Measurements from ENCODE around the gene PROK2.

Gene PROK2

DNA sequence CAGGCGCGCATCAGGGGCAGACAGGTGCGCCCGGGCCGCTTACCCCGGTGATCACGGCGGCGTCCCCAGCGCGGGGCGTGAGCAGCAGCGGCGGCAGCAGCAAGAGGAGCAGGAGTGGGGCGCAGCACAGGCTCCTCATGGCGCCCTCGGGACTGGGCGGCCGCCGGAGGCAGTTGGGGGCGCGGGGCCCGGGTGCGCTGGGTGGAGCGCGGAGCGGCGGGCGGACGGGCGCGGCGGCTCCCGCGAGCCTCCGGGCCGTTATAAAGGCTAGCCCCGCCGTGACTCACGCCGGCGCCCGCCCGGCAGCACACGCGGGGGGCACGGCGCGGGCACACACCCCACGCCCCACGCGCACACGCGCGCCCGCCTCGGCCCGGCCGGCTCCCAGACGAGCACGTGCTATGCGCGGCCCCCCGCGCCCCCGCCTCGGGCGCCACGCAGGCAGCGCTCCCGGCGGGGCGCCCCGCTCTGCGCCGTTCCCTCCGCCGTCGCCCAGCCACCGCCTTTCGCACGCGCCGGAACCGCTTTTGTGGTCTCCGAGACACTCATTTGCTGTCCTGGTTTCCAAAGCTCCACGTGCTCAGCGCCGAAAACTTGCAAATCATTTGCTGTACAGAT, at the start of gene PROK2:
Gene PROK2, minus strand, starts transcription at position 235 of the 618 bp plus-strand sequence. Its CDS starts 96 bp downstream, at position 139.
- DNase-seq, result no peak

DNA sequence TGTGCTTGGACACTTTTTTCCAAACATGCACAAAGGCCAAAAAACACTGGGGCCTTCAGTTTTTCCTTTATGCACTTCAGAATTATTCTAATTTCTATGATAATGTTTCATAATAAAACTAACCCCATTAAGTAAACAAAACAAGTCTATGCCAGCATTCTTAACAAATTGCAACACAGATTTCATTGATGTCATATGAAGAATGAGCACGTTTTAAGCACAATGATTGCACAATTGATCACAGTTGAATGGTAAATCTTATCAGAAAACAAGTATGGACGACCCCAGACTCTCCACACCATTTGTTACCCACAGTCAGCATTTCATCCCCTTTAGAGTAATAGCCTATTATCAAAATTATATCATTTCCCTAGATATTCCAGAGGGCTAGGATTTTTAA, 46.7 kb upstream of the PROK2 start:
- no peak for DNase-seq

DNA sequence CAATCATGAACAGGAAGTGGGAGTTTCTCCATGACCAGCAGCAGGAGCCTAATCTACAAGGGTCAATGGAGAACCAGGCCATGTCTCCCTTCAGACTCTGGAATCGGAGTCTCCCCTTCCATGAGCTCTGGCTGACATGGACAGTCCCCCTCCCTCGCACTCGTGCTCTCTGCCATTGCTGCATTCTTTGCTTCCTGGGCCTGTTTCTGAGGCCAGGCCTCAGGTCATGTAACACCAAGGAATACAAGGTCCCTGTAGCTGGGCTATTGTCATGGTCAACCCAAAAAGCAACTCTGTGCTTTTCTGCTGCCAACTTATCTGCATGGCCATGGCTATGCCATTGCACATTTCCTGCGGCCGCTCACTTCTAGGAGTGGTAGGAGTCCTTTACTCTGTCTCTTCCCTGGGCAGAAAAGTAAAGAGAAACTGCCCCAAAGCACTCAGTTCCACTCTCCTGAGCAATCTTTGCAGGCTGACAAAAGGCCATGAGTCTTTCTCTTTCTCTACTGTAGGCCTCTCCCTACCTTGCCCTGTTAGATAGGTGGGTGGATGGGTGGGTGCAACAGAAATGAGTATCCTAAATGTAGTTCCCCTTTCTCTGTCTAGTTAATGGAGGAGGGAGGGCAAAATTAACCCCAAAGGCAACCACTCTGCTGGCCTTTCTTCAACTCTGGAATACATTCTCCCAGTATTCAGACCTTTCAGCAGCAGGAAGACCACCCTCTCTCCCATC, 40.8 kb upstream of the PROK2 start:
- no peak for DNase-seq

GRCh38 chr3:71821116-71821515, 36.2 kb upstream of the PROK2 start:
- DNase-seq, result no peak

DNA sequence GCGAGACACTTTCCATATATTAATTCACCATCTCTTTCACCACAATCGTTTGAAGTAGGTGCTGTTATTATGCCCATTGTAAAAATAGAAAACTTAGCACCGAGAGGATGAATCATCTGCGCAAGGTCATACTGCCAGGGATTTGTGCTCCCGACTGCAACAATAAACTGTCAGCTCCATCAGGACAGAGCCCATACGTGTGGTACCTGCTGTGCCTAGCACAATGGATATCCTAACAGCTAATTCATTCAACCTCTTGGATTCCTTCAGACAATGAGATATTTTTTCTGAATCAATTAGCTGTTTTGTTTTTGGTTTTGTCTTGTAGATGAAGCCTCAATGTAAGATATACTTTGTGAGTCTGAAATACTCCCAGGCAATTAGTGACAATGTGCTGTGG, 32.3 kb upstream of the PROK2 start:
- DNase-seq, result no peak

GRCh38 chr3:71816767-71817156, 31.8 kb upstream of the PROK2 start:
- DNase-seq, result no peak

DNA sequence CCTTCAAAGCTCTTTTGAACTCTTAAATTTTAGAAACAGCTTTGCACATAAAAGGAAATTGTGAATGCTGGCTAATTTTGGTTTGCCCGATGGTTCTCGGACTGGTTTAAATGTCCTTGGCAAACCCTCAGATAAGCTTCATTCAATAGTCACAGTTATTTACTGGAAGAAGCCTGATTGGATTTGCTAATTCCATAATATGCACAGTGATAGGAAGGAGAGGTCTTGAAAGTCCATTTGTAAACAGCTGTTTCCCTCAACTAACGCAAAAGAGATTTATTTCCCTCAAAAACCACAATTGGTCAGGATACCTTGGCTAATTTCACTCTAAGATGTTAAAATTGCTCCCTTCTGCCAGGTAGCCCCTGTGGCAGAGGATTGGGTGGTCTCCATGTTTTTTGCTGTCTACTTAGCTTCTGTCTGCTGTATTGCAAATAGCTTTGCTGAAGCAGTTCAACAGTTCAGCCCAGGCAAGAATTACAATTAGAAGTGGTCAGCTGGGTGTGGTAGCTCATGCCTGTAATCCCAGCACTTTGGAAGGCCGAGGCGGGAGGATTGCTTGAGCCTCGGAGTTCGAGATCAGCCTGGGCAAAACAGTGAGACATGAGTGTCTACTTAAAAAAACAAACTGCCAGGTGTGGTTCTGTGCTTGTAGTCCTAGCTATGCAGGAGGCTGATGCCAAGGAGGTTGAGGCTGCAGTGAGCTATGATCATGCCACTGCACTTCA, 30.6 kb upstream of the PROK2 start:
- no peak for DNase-seq

DNA sequence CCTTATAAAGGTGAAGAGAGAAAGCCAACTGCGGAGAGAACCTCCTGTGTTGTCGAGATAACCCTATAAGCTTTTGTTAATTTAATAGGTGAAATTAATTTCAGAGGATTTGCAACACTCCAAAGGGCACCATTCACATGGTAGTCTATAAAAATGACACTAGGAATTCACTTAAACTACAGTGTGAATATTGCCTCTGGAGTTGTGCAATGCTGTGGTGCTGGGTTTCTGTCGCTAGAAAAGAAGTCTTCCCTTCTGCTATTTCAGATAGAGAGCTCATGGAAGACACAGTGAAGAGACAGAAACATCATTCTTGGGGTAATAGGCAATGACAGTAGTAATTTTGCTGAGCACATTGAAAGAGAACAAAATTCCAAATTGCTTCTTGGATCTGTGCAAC, 28.8 kb upstream of the PROK2 start:
- no peak for DNase-seq

DNA sequence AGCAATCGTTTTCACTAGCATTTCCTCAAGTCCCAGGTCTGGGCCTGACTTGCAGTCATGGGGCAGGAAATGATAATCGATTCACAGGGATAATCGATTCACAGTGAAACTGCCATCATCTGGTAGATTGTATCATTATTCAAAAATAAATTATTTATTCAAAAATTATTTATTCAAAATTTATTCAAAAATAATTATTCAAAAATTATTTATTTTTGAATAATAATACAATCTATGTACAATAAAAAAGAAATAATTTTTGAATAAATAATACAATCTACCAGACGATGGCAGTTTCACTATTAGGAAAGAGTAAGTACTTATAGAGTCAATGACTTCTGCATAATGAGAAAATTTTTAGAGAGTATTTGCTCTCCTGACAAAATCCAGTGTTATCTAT, 28.1 kb upstream of the PROK2 start:
- no peak for DNase-seq

DNA sequence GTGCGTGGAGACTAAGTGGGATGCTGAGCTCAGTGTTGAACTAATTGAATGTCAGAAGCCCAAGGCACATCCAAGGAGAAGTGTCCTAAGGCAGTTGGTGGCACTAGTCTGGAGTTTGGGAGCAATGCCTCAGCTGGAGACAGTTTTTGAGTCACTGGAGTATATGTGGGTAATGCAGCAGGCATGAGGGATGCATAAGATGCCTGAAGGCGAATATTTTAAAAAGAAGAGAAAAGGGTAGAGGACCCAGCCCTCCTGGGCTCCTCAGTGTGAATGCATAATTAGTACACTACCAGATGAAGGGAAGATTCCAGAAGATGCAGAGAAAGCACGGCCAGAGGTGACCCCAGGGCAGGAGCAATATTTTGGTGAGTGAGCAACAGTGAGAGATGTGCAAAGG, 25.1 kb upstream of the PROK2 start:
- no peak for DNase-seq

GRCh38 chr3:71809321-71810026, 24.5 kb upstream of the PROK2 start:
- DNase-seq, result no peak

DNA sequence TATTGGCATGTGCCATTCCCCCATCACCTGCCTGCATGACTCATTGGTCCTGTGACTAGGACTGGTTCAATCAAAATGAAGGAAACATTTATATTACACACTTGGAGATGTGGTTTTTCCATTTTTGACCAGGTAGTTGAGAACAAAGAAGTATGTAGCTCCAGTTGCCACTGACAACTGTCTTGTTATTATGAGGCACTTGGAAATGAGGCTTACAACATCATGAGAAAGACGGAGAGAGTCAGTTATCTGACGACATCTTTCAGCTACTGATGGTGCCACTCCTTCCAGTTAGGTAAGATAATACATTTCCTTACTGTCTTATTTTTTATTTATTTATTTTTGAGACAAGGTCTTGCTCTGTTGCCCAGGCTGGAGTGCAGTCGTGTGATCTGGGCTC, 21.8 kb upstream of the PROK2 start:
- no peak for DNase-seq

DNA sequence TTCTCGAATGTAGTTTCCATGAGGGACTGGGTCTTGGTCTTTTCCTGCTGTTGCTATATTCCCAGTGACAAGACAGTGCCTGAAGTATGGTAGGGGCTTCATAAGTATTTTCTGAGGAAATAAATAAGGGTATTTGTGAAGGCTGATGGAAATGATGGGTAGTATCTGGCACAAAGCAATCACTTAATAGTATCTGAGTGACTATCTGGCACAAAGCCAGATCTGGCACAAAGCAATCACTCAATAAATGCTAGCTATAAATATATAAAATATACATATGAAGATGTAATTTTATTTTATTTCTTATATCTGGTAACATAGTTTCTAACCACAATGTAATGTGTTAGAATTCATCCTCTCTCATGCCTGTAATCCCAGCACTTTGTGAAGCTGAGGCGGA, 20.7 kb upstream of the PROK2 start:
- no peak for DNase-seq

DNA sequence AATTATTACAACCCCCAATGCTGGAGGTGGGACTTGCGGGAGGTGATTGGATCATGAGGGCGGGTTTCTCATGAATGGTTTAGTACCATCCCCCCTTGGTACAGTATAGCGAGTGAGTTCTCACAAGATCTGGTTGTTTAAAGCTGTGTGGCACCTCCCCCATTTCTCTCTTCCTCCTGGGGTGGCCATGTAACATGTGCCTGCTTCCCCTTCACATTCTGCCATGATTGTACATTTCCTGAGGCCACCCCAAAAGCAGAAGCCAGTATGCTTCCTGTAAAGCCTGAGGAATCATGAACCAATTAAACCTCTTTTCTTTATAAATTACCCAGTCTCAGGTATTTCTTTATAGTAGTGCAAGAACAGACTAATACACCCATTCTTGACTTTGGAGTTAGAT, 20.3 kb upstream of the PROK2 start:
- DNase-seq, result no peak

DNA sequence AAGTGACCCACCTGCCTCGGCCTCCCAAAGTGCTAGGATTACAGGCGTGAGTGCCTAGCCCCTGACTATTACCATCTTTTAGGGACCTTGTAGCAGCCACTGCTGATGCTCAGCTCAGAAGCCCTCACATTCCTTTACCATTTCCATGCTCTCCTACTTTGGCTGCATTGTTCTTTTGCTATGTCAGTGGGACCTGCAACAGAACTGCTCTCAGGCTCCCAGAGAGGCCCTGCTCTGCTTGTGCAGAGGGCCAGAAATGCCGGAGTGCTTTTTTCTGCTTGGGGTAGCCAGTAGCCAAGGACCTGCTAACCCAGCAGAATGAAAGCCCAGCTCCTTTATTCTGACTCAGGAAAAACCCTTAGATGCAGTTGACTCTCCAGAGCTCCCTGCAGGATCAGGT, 18.3 kb upstream of the PROK2 start:
- DNase-seq, result no peak

- DNase-seq, result no peak
Measured at GRCh38 chr3:71801986-71802385, 17.0 kb upstream of the PROK2 start.

- DNase-seq, result no peak
Measured at GRCh38 chr3:71800023-71800422, 15.1 kb upstream of the PROK2 start.

DNA sequence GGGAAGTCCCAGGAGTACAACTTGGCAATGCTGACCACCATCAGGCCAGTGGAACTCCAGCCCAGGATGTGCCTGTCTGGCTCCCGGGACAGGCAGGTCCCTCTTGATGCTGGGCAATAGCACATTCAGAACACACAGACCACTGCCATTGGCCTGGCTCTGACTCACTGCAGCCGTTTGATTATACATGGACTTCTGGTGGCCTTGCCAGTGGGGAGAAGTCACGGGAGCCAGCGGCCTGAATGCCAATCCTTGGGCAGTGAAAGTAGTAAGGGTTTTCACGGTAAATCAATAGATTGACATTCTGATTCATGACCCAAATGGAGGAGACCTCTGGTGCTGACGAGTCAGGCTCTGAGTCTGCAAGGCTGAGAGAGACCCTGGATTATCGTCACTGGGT, 12.5 kb upstream of the PROK2 start:
- no peak for DNase-seq

- DNase-seq, result no peak
Measured at GRCh38 chr3:71796290-71796689, 11.3 kb upstream of the PROK2 start.

DNA sequence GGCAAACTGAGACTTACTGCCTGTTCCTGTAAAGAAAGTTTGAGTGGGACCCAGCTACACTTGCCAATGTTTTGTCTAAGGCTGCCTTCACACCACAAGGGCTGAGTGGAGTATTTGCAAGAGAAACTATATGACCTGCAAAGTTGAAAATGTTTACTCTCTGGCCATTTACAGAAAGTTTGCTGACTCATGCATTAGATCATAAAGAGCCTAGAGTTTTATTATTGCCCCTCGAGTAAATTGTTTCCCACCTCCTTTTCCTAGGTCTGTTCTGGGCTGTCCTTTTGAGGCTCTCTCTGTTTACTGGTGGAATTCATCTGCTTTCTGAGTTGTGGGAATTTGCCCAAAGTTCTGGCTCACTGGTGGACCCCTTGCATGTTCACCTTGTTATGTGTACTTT, 6.7 kb upstream of the PROK2 start:
- no peak for DNase-seq

- DNase-seq, result no peak
Measured at GRCh38 chr3:71789922-71790321, 5.0 kb upstream of the PROK2 start.

DNA sequence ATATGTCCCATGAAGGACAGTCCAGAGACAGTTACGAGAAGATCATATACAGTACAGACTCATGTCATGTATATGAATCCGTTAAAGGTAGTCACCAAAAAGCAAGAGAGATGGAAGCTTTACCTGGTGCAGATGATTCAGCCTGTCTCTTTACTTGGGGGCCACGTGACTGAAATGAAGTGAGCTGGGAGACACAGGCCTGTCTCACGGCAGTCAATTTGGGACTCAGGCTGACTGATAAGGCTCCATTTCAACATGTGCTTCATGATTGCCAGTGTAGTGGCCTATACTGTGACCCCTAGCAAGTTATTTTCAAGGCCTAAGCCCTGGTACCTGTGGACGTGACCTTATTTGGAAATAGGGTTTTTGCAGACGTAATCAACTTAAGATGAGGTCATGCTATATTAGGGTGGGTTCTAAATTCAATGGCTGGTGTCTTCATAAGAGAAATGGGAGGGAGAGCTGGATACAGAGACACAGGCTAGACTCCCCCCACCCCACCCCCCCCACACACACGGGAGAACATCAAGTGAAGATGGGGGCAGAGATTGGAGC, 3.0 kb upstream of the PROK2 start:
- DNase-seq, result no peak

DNA sequence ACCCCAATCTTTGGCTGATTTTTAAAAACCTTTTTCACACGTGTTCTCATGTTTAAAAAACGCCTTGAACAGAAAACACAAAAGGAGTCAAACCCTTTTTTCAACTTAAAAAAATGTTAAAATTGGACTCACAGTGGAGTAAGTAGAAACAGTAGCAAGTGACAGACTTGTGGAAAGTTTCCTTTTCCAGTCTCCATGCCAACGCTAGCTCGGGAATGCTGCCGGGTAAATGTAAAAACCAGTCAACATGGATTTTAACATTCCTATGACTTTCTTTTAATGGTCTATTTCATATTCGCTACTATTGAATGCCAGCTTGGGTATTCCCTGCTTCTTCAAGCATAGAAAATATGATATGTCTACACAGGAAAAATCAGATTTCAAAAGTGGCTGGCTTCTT, 1.6 kb upstream of the PROK2 start:
- no peak for DNase-seq

DNA sequence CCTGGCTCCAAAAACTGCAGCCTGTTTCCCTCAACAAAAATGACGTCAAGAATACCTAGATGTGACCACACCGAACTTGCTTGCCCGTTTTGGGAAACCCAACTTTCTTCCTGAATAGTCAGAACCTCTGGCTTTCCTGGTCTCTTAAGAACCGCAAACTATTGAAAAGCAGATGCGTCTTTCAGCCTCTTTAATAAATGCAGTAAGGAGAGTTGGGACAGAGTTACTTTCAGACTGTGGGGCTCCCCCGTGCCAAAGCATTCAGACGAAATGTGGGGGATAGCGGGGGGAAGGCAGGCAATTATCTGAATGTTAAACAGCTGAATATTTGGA, 1.2 kb upstream of the PROK2 start:
- no peak for DNase-seq
